ELR (cell line): ENCODE results near the gene SNAPC5.

Experiments
- DNase-seq: peaks from one replicate; pipeline ENCODE4 v3.0.0-alpha.2; 2015; ENCODE audit warnings: low read depth

SNAPC5 gene

GRCh38 chr15:66456211-66456610 lies 41.4 kb downstream of the SNAPC5 start:
- DNase-seq = peak; percentile 42

GRCh38 chr15:66454143-66454542 lies 43.4 kb downstream of the SNAPC5 start:
- DNase-seq = peak; percentile 36

- no peak for DNase-seq
Measured at GRCh38 chr15:66452971-66453580, 44.5 kb downstream of the SNAPC5 start.

- no peak for DNase-seq
Measured at GRCh38 chr15:66452420-66452819, 45.1 kb downstream of the SNAPC5 start.
